GM18909 (cell line): ENCODE measurements around the gene DYNC1LI1.

Experiments
- ATAC-seq: cut with Tn5 transposase; IDR thresholded peaks from one replicate; pipeline ENCODE4 v1.9.1; 2021; ENCODE audit warnings: mild to moderate bottlenecking; ENCODE audit not compliant: unreplicated experiment, poor library complexity

DYNC1LI1 gene

GRCh38 chr3:32570421-32571191 is at the start of gene DYNC1LI1:
TSS of gene DYNC1LI1 (minus strand) at chr3:32570858. CDS start at chr3:32570770, 88 bp downstream.
- peak; percentile 87 for ATAC-seq

- no peak for ATAC-seq
Observed at GRCh38 chr3:32619395-32619794, 48.7 kb upstream of the DYNC1LI1 start.

- no peak for ATAC-seq
Observed at GRCh38 chr3:32616267-32616962, 45.8 kb upstream of the DYNC1LI1 start.

DNA sequence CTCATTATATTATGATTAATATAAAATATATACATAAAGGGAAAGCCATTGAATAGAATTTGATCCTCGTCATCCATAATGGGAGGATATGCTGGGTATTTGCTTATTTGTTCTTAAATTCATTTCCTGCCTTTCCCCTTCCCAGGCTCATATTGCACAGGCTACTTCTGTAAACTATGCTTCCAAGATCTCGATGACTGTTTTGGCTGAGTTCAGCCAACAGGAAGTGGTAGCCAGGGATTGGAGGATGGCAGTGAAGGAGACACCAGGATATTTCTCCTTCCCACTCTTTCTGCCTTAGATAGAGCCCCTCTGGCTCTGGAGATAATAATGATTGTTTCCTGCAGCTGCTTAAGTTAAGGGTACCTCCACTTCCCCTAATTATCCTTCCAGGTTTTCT is 44.3 kb upstream of the DYNC1LI1 start:
- no peak for ATAC-seq

- ATAC-seq, result no peak
Observed at GRCh38 chr3:32613183-32613582, 42.5 kb upstream of the DYNC1LI1 start.

DNA sequence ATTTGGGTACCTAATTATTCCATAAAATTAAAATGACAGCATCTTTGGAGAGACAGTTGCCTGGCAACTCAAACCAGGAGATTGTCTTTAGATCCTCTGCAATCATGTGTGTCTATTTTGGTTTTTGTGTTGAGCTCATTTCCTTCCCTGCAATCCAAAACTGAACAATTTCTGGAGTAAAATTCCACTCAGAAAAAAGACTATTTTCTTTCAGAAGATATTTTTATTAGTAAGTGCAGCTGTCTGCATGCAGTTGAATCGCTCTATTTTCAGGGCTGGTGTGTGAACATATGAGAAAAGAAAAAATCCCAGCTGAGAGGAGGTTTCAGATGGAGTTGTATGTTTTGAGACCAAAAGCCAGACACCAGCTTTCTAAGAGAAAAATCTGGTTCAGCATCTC is 41.9 kb upstream of the DYNC1LI1 start:
- no peak for ATAC-seq

DNA sequence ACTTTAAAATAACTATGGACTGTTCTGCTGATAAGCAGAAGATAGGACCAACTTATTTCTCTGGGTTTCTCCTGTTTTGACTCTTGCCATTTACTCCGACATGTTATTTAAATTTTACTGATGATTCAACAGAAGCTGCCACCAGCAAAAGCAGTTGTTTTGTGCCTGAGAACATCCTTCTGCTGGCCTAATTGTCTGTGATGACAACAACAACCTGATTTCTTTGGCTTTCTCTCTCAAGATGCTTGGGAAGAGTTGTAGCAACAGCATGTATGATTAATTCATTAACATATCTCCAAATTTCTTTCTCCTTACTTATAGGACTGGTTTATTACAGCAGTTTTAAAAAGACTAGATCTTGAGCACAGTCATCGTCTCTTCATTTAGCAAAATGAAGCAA is 36.9 kb upstream of the DYNC1LI1 start:
- ATAC-seq, result no peak

GRCh38 chr3:32606960-32607359 is 36.3 kb upstream of the DYNC1LI1 start:
- no peak for ATAC-seq

DNA sequence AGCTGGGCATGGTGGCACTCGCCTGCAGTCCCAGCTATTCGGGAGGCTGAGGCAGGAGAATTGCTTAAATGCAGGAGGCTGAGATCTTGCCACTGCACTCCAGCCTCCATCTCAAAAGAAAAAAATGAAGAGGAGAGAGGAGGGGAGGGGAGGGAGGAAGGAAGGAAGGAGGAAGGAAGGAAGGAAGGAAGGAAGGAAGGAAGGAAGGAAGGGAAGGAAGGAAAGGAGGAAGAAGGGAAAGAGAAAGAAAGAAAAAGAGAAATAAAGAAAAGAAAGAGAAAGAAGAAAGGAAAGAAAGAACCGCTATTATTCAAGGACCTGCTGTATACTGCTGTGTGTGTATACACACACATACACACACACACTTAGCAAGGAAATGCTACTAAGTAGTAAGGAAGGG is 35.6 kb upstream of the DYNC1LI1 start:
- ATAC-seq, result no peak

GRCh38 chr3:32603064-32603463 is 32.4 kb upstream of the DYNC1LI1 start:
- no peak for ATAC-seq

DNA sequence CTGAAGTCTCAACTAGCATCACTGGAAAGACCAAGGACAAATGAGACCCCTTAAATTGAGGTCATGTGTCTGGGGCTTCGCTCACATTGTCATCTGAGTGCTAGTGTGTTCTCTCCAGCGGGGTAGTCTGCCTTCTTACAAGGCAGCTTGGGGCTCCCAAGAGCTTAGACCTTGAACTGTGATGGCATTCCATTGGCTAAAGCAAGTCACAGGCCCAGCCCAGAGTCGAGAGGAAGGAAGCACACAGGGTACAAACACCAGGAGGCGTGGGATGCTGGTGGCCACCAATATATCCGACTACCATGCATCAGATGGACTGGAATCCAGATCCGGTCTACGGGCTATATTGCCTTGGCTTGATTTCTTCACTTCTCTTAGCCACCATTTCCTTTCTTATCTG is 31.5 kb upstream of the DYNC1LI1 start:
- ATAC-seq, result no peak

GRCh38 chr3:32601722-32602121 is 31.1 kb upstream of the DYNC1LI1 start:
- no peak for ATAC-seq

GRCh38 chr3:32597656-32598055 is 27.0 kb upstream of the DYNC1LI1 start:
- no peak for ATAC-seq

DNA sequence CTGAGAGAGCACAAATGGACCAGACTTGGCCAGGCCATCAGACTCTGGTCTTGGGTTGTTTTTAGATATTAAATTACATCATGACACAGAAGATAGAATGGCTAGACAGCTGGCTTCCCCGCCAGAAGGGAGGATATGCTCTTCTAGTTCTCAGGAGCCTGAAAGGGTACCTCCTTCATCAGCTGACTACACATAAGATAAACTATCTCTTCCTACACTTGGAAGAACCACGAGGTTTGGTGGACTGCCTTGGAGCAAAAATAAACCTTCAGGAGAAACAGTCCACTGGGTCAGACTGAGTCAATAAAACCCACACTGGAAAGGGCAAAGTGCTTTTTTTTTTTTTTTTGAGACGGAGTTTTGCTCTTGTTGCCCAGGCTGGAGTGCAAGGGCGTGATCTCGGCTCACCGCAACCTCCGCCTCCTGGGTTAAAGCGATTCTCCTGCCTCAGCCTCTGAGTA is 26.3 kb upstream of the DYNC1LI1 start:
- ATAC-seq, result no peak

DNA sequence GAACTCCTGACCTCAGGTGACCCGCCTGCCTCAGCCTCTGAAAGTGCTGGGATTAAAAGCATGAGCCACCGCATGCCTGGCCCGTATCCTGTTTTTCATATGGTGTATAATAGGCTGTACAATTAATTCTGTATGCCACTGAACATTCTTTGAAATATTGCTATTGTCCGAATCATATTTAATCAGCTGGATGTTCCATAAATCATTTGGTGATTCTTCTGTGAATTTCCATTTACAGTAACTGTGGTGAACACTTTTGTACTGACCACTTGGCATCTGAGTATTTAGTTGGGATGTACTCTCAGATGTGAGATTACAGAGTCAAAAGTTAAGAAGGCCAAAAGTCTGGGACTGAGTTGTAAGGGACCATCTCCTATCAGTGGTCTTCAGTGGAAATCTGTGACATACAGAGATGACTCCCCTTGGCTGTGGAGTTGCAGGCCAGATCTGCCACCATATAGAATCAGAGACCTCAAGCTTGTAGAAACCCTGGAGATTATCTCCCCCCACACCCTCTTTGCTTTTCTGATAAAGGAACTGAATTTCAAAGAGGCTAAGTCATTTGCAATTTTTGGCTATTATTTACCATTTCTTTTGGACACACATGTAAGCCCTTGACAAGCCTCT is 25.7 kb upstream of the DYNC1LI1 start:
- no peak for ATAC-seq

GRCh38 chr3:32595323-32595722 is 24.7 kb upstream of the DYNC1LI1 start:
- ATAC-seq, result no peak

DNA sequence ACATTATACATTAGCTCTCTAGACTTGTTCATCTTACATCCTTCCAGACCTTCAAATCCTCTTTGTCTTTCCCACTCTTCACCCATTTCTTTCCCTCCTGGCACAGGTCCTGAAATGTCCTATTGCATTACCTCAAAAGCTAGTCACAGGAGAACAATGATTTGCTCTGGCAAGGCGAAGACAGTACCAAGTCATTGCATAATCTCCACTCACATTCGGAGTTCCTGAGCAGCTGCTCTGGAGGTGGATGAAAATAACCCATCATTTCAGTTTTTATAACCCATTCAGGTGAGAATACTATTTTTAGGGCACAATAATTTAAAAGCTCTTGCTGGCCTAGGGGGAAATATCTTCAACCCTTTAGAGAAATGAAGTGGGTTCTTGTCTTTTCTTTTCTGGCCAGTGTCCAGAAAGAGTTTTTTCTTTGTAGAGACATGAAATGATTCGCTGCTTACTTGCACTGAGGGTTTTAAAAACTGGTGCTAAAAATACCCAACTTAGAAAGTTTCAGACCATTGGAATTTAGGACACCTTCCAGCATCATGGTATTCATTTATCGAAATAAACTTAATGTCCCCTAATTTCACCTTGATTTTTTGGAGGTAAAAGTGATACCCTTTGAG is 23.4 kb upstream of the DYNC1LI1 start:
- ATAC-seq, result no peak

DNA sequence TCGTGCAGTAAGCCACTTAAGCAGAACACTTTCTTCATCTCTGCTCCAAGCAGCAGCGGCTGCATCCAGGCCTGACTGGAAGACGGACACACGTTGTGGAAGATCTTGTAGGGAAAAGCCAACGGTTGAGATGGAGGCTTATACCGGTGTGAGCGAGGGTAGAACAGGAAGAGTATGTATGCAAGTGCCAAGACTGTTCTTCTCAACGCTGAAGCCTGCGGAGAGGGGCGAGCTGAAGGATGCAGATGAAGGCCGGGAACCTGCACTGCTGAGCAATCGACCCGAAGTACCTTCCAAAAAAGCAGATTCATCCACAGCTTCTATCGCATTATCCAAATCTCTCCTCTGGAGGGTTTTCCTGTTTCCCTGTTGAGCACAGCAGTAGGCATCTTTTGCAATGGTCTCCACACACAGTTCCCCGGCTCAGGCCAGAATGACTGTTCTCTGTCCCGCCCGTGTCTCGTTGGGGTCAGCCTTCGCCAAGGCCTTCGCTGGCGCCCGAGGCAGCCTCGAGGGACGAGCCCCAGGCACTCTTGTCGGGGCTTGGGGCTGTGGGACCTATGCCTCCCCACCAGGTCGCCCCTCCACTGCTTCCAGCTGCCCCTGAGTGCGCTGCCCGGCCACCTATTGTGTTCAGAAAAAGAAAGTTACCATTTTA is 22.2 kb upstream of the DYNC1LI1 start:
- ATAC-seq, result no peak

- ATAC-seq, result no peak
Observed at GRCh38 chr3:32592011-32592410, 21.4 kb upstream of the DYNC1LI1 start.

- ATAC-seq, result no peak
Observed at GRCh38 chr3:32591186-32591585, 20.5 kb upstream of the DYNC1LI1 start.
